HL-60/S4 treated with retinoic acid at 250 ng/mL for 4 days and 3 days (cell line): ENCODE data around the gene SYT12.
"Not testable (repeated sequence)": the region's sequence is repeated elsewhere in the genome, so short reads cannot be mapped to it uniquely, and the experiment has no call there.

Experiments
- in situ Hi-C: fragments of 300-500 bp; cut with MboI; formaldehyde crosslinking; loops from 2 replicates; pipeline ENCODE4 v1.7.0; 2022; ENCODE audit warnings: low sequenced_read_pairs

Gene SYT12, protein sequence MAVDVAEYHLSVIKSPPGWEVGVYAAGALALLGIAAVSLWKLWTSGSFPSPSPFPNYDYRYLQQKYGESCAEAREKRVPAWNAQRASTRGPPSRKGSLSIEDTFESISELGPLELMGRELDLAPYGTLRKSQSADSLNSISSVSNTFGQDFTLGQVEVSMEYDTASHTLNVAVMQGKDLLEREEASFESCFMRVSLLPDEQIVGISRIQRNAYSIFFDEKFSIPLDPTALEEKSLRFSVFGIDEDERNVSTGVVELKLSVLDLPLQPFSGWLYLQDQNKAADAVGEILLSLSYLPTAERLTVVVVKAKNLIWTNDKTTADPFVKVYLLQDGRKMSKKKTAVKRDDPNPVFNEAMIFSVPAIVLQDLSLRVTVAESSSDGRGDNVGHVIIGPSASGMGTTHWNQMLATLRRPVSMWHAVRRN

DNA sequence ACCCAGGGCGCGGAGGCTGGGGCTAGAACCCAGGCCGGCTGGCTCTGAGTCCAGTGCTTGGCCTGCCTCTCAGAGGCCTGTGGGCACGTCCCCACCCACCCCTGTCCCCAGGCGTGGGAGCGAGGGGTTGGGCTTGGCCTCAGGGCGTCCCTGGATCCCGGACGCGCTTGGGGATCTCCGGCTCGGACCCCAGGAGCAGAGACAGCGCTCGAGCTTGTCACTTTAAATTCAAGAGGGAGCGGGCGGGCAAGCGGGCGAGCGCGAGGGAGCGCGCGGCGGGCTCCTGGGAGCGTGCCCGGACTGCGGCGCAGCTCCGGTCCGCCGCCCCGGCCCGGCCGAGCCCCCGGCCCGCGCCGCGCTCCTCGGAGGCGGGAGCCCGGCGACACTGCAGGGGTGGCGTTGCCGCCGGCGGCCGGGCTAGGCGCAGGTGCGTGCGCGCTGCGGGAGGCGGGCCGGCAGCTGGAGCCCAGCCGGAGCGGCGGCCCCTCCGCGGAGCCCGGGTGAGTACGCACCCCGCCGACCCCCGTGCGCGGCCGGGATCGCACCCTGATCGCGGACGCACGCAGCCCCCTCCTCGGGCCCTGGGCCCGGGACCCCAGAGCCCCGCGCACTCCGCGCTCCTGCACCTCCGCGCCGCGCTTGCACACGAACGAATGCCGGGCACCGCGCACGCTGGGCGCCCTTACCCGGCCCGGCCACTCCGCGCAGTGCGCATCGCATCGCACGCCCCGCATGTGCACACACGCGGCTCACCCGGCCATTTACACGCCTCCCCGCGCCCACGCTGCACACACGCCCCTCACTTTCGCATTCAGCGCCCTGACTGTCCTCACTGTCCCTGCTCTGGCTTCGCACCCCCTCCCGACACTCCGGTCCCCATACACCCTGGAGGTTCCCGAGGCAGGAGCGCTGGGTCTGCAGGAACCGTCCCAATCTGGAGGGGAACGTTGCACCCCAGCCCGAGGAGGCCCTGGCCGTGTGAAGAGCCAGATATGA is at the start of gene SYT12:
Gene SYT12 (plus strand): TSS at position 174 of the 996 bp plus-strand sequence. CDS start 7,011 bp downstream, outside the sequence.
- in situ Hi-C loops = no loop called here

- in situ Hi-C loops = no loop called here
Observed at GRCh38 chr11:66973956-66974580, 48.9 kb upstream of the SYT12 start.

- in situ Hi-C loops = no loop called here
Observed at GRCh38 chr11:66974724-66975404, 48.1 kb upstream of the SYT12 start, which contains the start of gene C11orf86. Gene C11orf86, plus strand, starts transcription at chr11:66975304. Its CDS starts 59 bp downstream, at chr11:66975363.

- in situ Hi-C loops = no loop called here
Observed at GRCh38 chr11:66975405-66976027, 47.4 kb upstream of the SYT12 start.

GRCh38 chr11:66976028-66976467 is 46.9 kb upstream of the SYT12 start:
- in situ Hi-C loops = no loop called here

- in situ Hi-C loops = no loop called here
Observed at GRCh38 chr11:66976925-66977324, 46.0 kb upstream of the SYT12 start.

GRCh38 chr11:66978229-66978628 is 44.7 kb upstream of the SYT12 start:
- in situ Hi-C loops = no loop called here

- in situ Hi-C loops = no loop called here
Observed at GRCh38 chr11:66978717-66979116, 44.2 kb upstream of the SYT12 start.

DNA sequence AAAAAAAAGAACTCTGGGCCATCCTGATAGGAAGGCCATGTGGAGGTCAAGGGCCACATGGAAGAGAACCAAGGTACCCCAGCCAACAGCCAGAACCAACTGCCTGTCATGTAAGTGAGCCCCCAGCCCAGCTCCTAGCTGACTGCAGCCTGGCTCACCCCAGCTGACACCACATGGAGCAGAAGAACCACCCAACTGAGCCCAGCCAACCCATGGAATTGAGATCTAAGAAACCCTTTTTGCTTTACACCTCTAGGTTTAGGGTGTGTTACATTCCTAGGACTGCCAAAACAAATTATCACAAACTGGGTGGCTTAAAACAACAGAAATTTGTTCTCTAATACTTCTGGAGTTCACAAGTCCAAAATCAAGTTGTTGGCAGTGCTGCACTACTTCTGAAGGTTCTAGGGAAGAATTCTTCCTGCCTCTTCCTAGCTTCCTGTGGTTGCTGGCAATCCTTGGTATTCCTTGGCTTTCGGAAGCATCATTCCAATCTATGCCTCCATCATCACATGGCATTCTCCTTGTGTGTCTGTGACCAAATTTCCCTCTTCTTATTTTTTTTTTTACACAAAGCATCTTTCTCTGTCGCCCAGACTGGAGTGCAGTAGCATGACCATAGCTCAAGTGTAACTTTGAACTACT is 43.5 kb upstream of the SYT12 start:
- in situ Hi-C loops = no loop called here

DNA sequence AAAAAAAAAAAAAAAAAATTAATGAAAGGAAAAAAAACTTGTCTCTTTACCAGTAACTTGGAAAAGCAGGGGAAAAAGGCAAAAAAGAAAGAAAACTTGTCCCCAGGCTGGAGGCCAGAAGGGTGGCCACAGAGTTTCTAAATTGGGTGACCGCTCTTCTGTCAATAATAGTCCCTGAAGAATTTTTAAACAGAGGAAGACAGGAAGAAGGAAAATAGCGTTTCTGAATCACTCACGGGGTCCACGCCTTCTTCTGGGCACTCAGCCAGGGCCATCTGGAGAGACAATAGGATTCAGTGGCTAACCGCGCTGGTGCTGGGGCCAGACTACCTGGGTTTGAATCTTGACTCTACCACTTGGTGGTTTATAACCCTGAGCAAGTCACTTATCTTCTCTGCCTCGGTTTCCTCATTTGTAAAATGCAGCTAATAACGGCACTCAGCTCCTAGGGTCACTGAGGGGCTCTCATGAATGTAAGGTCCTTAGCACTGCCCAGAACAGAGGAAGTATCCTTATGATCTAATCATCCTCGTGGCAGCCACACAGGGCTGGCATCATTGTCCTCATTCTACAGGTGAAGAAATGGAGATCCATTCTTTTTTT is 40.9 kb upstream of the SYT12 start:
- in situ Hi-C loops = no loop called here

GRCh38 chr11:66983275-66983924 is 39.5 kb upstream of the SYT12 start:
- in situ Hi-C loops = no loop called here

GRCh38 chr11:66985508-66986177 is 37.3 kb upstream of the SYT12 start:
- in situ Hi-C loops = no loop called here

GRCh38 chr11:66986178-66986545 is 36.8 kb upstream of the SYT12 start:
- in situ Hi-C loops = no loop called here

DNA sequence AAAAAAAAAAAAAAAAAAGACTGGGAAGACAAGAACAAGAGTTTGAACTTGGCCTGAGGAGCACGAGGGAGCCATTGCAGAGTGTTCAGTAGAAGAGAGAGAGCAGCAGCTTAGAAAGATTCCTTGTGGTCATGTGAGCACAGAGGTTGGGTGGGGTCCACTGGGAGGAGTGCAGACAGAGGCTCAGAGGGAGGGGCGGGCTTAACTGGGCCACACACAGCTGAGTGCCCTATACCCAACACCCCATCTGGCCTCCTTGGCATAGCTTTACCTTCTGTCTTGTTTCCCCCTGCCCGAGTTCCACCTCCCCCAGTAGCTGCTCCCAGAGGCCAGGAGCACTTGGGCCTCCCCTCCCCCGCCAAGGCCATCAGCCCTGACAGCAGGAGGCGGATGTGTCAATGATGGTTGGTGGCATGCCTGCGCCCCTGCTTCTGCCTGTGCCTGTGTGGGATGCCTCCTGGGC is 35.7 kb upstream of the SYT12 start:
- in situ Hi-C loops = no loop called here

DNA sequence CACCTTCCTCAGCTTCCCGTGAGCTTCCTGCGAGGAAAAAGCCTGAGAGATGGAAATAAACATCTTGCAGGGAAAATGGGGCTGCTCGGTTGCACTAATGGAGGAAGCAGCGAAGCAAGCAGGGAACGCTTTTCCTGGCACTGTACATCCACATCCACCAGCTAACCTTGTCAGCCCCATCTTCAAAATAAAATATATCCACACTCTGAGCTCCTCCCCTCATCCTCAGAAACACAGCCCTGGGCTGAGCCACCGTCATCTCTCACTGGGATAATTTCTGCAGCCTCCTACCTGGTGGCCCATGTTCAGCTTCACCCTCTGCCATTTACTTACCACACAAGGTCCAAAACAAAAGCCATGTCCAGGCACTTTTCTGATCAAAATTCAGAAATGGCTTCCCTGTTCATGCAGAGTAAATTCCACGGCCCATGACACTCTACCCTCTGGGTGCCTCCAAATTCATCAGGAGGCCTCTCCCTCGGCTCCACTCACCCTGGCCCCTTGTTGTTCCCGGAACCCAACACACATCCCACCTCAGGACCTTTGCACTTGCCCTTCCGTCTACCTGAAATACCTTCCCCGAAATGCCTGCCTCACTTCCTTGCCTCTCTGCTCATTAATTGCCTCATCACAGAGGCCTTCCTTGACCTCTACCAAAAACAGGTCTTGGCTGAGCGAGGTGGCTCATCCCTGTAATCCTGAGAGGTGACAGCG is 34.9 kb upstream of the SYT12 start:
- in situ Hi-C loops = no loop called here

- in situ Hi-C loops = not testable (repeated sequence)
Observed at GRCh38 chr11:66988741-66989140, 34.2 kb upstream of the SYT12 start.

DNA sequence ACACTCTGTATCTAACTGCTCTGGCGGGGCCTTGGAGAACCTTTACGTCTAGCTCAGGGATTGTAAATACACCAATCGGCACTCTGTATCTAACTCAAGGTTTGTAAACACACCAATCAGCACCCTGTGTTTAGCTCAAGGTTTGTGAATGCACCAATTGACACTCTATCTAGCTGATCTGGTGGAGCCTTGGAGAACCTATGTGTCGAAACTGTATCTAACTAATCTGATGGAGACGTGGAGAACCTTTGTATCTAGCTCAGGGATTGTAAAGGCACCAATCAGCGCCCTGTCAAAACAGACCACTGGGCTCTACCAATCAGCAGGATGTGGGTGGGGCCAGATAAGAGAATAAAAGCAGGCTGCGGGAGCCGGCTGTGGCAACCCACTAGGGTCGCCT is 33.6 kb upstream of the SYT12 start:
- in situ Hi-C loops = not testable (repeated sequence)
